Stimulated activated CD8-positive, alpha-beta memory T cell treated with anti-CD3 and anti-CD28 coated beads, Interleukin-7, amount 100 ng/mL, for 1 hour (primary cell): ENCODE results near the gene TRAK1.
"Not testable (repeated sequence)": the region's sequence is repeated elsewhere in the genome, so short reads cannot be mapped to it uniquely, and the experiment has no call there.

Experiments
- DNase-seq, 2 donors: peaks; one replicate each; pipeline ENCODE4 v3.0.0-alpha.2; 2020; ENCODE audit warnings: low read depth in 2 of 2

TRAK1 gene

DNA sequence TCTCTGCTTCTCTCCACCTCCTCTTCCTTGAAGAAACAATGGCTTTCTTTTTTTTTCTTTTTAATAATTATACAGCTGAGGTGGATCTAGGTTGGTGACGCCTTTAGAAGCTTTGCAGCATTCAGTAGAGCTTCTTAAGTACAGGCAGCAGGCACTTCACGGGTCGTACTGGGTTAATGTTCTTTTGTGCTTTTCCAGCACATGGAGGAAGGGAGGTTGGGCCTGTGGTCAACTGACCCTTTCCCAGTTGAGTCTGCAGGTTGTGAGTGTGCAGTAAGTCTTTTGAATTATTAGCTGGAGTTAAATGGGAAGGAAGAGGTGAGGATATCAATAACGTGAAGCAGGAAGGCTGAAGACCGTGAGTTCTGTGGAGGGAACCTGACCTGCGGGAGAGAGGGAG, 7.0 kb downstream of the TRAK1 start:
- no peak for DNase-seq

DNA sequence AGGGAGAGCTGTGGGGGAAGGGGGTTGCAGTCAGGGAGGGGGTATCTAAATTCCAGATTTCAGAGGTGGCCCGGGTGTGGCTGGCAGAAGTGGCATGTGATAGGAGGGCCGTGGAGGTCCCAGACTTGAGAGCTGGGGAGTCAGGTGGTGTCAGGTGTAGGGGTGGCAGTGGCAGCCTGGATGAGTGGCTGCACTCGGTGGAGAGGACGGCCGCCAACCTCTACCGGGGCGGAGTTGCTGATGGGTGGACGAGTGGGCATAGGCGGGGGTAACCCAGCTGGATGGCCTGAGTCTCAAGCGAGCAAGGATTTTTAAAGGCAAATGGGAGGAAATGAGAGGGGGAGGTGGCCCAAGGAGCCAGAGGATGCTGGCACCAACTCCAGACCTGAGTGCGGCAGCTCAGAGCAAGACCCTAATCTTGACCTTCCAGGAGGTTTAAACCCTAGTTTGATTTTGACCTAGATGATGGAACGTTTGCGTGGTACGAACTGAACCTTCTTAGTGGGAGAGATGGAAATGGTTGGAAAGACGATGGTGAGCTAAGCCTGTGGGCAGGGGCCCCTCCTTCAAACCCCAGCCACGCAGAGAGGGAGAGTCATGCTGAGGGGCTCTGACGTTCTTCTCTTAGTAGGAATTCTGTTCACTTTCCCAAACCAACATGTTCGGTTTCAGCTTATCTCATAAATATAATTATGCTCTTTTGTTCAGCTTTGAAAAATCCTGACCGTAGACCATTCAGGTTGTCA, 8.0 kb downstream of the TRAK1 start:
- DNase-seq: no peak

DNA sequence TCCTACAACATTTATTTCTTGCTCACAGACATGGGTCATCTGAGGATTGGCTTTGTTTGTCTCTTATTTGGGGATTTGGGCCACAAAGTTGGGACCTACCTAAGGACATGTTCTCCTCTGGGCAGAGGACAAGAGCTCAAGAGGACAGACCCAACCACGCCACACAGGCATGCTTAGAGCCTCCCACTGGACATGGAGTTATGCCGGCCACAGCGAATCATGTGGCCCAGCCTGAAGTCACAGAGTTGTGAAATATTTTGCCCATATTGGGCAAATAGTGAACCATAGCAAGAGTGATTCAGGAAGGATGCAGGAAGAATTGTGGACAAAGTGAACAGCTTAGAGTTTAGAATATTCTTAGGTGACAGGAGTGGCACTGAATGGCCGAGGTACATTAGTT, 9.9 kb downstream of the TRAK1 start:
- DNase-seq: no peak

DNA sequence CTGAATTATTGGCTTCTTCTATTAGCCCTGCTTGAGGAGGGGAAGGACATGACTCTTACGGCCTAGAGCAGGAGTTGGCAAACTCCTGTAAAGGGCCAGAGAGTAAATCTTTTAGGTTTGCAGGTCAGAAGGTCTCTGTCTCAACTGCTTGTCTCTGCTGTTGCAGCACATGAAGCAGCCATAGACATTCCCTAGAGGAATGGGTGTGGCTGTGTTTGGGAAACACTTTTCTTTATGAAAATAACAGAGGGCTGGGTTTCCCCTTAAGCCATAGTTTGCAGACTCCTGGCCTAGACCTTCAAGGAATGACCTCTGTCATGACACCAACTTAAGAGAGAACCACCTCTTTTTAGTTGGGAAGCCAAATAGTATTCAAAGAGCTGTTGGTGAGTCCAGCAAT, 10.3 kb downstream of the TRAK1 start:
- no peak for DNase-seq

DNA sequence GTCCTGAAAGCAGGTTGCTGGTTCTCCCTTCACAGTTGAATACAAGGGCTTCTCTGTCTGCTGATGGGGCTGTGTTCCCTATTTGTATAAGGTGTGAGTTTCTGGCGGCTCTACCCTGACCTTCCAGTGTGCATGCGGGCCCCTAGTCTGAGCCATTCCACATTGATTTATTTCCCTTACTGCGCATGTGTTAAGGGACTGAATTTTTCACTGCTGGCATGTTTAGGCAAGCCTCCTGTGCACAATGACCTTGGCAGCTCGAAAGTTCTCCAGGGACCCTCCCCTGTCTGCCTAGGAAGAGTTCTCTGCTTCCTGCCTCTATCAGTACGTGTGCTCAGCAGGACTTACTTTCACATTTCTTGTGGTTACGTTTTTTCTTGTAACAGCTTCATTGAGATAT, 11.4 kb downstream of the TRAK1 start:
- DNase-seq: no peak

DNA sequence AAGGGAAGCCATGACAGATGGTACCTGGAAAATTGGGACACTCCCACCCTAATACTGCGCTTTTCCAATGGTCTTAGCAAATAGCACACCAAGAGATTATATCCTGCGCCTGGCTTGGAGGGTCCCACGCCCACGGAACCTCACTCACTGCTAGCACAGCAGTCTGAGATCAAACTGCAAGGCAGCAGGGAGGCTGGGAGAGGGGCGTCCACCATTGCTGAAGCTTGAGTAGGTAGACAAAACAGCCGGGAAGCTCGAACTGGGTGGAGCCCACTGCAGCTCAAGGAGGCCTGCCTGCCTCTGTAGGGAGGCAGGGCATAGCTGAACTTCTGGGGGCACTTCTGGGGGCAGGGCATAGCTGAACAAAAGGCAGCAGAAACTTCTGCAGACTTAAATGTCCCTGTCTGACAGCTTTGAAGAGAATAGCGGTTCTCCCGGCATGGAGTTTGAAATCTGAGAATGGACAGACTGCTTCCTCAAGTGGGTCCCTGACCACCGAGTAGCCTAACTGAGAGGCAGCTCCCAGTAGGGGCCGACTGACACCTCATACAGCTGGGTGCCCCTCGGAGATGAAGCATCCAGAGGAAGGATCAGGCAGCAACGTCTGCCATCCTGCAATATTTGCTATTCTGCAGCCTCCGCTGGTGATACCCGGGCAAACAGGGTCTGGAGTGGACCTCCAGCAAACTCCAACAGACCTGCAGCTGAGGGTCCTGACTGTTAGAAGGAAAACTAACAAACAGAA, 12.9 kb downstream of the TRAK1 start:
- DNase-seq: not testable (repeated sequence)

DNA sequence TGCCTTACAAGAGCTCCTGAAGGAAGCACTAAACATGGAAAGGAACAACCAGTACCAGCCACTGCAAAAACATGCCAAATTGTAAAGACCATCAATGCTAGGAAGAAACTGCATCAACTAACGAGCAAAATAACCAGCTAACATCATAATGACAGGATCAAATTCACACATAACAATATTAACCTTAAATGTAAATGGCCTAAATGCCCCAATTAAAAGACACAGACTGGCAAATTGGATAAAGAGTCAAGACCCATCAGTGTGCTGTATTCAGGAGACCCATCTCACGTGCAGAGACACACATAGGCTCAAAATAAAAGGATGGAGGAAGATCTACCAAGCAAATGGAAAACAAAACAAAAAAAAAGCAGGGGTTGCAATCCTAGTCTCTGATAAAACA, 14.8 kb downstream of the TRAK1 start:
- DNase-seq: not testable (repeated sequence)

DNA sequence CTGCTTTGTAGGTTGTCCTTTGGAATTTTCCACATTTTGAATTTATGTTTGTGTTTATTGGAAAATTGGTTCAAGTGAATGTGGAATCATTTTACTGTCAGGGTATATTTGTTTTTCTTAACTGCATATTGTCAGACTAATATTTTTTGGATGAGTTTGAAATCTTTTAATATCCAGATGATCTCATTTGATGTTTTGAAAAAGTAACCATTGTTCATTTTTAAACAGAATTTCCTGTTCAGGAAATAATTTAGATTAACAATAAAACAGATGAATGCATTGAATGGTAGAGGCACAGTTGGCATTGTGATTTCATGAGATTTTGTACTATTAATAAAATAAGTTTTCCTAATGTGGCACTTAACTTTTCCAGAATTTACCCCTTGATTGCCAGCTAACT, 15.5 kb downstream of the TRAK1 start:
- no peak for DNase-seq

DNA sequence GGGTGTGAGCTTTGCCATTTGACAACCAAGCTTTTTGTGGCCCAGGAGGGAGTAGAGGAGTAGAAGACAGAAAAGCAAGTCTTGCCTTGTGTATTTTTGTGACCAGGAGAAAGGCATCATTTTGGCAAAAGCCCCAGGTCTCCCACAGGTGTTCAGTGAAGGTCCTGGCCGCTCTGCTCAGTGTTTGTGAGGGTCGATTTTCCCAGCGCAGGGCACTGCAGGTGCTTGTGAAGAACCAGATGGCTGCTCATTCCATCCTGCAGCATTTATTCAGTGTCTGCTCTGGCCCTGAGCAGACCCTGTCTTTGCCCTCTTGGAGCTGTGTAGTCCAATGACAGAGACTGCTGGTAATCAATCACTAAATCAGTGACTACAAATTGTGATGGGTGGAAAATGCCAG, 19.5 kb downstream of the TRAK1 start:
- no peak for DNase-seq

DNA sequence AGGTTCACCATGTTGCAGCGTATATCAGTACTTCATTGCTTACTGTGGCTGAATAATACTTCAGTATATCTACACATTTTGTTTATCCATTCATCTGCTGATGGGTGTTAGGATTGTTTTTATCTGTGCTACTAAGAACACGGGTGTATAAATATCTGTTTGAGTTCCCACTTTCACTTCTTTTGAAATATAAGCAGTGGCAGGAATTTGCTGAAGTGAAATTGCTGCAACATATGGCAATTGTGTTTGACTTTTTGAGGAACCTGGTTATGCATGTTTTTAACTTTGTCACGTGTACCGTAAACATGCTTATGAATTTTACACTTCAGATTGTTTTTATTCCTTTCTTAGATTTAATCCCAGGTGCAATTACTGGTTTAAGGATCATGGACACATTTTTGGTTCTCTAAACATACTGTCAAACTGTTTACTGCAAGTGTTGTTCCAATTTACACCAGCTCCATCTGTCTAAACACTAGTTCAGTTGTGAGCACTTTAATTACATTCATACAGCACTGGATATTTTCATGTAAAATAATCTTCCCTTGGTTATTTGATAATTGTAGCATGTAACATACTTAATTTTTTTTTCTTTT, 23.1 kb downstream of the TRAK1 start:
- no peak for DNase-seq

DNA sequence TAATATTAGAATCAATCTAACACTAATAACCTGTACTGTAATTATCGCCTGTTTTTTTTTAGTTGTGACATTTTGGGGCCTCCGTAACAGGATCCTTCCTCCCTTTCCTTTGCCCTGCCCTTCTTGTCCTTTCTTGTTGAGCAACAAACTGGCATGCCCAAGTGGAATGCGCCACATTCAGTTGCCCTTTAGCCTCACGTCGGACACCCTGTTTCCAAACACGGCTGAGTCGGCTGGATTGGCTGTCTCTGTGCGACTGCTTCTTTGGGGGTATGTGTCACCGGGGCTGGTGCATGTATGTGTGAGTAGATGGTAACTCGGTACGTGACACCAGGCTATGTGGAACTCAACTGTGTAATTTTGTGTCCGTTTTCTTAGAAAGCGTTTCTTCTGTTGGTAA, 24.1 kb downstream of the TRAK1 start:
- no peak for DNase-seq

DNA sequence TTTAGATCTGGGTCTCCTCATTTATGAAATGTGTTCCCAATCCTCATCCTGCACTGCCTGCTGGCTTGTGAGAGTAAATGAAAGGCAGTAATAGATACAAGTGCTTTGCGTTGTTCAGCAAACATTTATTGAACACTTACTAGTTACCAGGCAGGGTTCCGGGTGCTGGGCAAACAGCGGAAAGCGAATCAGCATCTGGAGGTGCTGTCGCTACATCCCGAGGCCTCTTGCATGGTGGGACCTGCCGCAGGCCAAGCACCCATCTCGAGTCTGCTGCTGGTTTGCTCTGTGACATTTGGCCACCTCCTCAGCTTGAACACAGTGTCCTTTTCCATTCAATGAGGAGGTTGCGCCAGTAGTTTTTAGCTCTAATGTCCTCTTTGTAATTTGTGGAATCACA, 24.8 kb downstream of the TRAK1 start:
- DNase-seq: no peak

DNA sequence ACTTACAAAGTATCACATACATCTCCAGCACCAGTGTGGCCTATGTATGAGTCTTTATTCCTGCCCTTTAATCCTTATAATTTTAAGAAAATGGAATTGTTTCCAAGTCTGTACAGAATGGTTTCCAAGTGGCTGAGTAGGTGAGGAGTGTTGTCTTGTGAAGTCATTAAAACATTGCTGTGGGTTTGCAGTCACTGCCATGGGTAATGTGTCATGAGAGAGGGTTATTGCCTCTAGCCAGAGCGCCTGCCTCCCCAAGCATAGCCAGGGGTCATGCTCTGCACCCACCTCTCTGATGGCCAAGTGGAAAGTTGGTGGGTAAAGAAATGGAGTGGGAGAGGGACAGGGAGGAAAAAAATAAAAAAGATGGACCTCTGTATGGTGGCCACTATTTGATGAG, 25.3 kb downstream of the TRAK1 start:
- DNase-seq: no peak

DNA sequence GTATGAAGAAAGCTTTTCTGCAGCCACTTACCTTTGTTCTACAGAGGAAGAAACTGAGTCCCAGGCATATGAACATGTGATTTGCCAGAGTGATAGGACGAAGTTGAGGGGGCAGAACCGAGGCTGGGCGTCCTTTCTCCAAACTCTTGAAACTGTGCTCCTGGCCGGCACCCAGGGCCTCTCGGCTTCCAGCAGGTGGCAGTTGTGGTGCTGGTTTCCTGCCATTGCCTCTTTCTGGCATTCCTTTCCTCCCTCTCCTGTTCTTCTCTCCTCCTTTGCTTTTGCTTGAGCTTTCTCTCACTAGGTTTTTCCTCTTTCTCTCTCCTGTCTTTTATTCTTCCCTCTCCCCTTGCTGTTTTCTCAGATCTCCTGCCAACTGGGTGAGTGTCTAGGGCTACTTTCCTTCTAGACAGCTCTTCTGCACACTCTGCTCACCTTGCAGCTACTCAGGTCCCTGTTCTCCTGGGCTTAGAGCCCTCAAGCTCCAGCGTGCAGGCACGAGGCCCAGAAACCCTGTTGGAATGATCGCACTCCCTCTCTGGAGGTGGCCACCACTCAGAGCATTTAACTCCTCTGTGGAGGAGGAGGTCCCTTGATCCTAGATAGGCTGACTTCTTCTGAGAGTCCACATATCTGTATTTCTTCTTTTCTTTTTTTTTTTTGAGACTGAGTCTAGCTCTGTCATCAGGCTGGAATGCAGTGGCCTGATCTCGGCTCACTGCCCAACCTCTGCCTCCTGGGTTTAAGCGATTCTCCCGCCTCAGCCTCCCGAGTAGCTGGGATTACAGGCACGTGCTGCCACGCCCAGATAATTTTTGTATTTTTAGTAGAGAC, 26.2 kb downstream of the TRAK1 start:
- no peak for DNase-seq

DNA sequence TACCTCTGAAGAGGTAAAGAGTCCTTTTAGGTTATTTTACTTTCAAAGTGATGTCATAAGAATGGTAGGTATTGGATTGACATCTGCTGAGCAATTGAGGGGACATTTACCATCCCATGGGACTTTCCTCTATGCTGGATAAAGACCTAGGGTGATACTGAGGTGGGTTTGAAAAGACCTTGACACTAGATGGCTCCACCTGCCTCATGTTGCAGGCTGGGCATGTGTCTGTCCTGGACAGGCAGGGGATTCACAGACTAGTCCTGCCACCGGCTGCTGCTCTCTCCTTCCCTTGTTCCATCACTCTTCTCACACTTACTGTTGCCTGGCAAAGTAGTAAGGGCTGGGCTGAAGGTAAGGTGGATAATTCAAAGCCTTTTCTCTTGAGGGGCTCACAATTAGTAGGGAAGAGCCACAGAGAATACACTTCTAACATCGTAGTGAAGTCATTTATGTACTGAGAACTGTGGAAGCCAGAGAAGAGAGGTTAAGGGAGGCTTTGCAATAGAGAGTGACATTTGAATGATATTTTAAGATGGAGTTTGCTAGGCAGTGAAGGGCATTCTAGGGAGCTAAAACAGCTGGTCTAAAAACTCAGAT, 27.7 kb downstream of the TRAK1 start:
- no peak for DNase-seq

DNA sequence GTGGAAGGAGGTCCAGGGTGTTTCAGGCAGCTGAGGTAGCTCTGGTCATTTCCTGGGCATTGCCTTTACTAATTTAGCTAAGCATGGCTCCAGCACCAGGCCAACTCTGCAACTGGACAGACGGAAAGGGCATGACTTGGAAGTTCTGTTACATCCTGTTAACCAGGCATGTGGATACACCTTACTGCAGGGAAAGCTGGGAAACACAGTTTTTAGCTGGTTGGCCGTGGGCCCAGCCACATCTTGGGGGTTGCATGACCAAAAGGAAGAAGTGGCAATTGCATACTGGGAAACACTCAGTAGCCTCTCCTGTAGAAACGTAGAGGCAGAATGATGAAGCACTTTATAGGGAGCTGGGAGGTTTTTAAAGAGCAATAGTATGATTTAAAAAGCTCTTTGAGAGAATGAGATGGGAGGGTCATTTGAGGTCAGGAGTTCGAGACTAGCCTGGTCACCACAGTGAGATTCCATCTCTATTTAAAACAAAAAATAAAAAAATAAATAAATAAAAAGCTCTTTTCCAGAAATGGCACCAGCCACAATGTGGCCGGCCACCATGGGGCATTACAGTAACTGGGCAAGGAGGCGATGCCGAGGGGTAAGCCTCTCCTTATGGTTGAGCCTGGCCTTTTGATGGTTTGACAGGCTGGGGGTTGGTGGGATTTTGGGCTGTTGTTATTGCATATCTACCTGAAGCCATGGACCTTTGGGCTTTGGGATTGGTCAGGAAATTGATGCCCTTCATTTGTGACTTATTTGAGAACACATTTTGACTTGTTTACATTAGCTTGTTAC, 28.6 kb downstream of the TRAK1 start:
- DNase-seq: no peak

DNA sequence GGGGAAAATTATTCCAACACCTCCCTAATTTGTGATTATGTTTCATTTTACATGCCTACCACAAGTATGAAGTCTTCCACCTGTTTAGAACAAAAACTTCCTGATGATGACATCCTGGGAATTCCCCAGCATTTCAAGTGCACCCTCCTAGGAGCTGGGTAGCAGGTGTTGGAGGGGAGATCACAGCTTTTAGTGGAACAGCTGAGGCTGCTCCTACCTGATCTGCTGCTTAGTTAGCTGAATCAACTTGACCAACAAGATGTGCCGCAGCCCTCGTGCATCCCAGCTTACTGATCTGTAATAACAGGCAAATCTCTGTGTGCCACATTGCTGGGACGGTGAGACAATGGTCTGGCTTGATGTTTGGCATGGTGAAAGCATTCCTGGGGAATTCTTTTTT, 29.7 kb downstream of the TRAK1 start:
- no peak for DNase-seq

DNA sequence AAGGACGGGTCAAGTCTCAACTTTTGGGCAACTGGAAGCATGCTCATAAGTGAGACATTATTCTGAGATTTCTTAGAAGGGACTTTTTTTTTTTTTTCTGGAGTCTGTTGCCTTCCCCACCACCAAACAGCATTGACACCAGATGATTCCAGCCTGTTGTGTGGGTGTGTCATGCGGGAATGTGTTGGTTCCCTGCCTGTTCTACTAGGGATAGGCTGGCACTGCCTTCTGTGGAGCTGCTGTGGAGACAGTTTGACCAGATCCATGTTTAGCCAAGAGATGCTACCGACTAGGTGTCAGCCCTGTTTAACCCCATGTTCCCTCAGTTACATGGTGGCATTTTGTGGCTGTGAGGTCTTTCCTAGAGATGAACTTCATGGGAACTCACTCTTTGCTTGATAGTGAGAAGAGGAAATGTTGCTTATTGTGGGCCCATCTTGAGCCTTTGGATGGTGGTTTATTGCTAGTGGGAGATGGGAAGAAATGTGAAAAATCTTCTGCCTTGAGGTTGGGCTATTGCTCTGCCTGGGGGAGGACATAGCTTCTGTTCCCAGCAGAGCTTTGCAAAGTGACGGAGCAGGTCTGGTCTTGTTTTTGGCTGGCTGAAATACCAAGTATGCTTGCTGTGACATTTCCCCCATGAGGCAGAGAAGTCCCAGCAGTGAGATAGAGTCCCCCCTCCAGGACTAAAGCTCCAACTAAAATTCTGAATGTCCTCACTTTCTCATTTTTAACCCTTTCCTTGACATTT, 31.3 kb downstream of the TRAK1 start:
- DNase-seq: no peak

DNA sequence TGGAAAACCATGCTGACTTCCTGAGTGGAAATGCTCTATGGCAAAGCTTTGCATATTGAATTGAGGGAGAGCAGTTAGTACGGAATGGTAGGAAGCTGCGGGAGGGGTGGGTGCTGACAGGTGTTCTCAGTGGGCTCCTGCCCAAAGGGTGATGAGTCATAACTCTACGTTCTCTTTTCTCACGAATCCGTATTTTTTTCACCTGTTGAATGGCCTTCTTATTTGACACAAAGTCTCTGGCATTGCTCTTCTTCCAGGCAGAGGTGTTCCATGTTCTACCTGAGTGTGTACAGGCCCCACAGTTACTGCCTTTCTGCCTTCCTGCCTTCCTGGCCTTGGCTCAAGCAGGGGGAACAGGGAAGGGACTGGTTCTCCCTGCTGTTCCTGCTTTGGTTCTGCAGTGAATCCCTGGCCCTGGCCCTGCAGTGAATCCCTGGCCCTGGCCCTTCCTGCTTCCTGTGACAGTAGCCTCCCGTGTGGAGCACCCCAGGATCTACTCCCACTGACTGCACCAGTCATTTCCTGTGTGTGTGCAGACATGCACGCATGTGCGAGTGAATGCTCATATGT, 31.9 kb downstream of the TRAK1 start:
- no peak for DNase-seq
